ENCODE data around the gene UCHL5.

DNA sequence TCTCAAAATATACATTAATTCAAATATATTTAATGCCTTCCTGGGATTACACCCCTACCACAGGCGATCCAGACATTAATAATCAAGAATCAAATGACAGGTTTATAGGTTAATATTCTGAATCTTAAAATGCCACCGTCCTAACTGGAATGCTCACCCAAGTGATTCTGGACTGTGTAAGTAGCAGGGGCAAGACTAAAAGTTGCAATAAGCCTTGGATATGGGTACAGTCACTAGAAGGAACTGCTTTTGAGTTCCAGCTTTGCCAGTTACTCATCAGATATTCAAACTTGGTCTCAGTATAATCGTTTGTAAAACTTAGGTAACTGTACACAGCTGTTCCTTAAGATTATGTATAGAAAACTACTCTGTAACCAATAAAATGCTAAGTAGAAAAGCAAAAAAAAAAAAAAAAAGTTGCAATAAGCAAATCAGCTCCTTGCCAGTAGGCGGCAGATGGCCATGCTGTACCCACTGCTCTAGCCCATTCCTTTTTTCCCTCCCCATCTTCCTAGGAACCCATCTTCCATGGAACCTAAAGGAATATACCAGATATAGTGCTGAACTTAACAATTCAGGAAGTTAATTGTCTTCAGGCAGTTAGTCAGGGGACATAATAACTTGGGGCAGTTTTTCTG is 10.7 kb upstream of the UCHL5 start:
- TF ChIP-seq CTCF (IDR thresholded peaks at IDR 0.05) (no peak), POLR2A (IDR thresholded peaks at IDR 0.05) (no peak)

Data from suprapubic skin (tissue), 3 donors.